Adrenal gland (tissue), 5 donors: ENCODE measurements around the gene HIC2.

Source experiments
- POLR2A ChIP-seq, 2 donors: fragments of 450-650 bp; IDR thresholded peaks; one replicate each; pipeline ENCODE4 v1.6.1; 2017; ENCODE audit warnings: antibody characterized with exemption in 2 of 2, mild to moderate bottlenecking in 2 of 2, moderate library complexity in 1 of 2
- TF ChIP-seq, protein P1 (sequence below), 6 experiments: fragments of 450-650 bp in 4 of 6; fragments of 200-600 bp in 2 of 6; sonication (generic) in 1 of 6; IDR thresholded peaks; 1 replicate in 5 of 6; 2 replicates in 1 of 6; pipeline versions ENCODE4 v1.5.1 to v1.8.0; 2016 to 2021; ENCODE audit warnings: antibody characterized with exemption in 6 of 6, mild to moderate bottlenecking in 2 of 6, moderate library complexity in 1 of 6
- donor health status: DM: no; HTN: no; CAD: no.

DNA sequence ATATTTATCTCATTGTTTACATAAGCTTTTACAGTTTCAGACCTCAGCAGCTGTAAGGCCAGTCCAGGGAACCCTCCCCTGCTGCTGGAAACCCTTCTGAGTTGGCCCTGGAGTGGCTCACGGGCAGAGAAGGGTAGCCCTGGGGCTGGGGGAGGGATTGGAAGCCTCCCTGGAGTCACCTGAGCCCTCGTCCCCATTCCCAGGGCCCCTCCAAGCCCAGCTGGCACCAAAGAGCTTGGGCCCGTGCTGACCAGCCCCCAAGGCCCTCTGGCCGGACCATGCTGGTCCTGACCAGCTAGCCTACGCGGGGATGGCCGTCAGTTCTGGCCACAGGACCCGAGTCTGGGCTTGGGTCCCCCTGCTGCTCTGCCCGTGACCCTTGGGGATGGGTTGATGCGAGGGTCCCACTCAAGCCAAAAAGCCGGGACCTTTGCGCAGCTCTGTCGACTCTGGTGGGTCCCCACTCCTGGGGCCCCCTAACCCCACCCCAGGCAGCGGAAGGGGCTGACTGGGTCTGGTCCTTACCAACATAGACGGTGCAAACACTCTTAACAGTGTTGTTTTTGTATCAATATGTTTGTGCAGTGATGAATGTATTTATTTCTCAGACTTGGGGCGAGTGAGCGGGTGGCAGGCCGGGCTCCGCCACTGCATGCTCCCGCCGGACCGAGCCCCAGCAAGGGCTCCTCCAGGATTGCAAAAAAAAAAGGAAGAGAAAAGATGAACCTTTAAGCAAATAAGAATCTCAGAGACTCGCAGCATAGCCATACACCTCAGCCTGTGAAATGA lies 32.6 kb downstream of the HIC2 start:
- TF ChIP-seq, protein P1, sequence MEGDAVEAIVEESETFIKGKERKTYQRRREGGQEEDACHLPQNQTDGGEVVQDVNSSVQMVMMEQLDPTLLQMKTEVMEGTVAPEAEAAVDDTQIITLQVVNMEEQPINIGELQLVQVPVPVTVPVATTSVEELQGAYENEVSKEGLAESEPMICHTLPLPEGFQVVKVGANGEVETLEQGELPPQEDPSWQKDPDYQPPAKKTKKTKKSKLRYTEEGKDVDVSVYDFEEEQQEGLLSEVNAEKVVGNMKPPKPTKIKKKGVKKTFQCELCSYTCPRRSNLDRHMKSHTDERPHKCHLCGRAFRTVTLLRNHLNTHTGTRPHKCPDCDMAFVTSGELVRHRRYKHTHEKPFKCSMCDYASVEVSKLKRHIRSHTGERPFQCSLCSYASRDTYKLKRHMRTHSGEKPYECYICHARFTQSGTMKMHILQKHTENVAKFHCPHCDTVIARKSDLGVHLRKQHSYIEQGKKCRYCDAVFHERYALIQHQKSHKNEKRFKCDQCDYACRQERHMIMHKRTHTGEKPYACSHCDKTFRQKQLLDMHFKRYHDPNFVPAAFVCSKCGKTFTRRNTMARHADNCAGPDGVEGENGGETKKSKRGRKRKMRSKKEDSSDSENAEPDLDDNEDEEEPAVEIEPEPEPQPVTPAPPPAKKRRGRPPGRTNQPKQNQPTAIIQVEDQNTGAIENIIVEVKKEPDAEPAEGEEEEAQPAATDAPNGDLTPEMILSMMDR (IDR thresholded peaks at IDR 0.05) = no peak
- TF ChIP-seq POLR2A (IDR thresholded peaks at IDR 0.05) = no peak
